GM23248 (cell line): ENCODE data around the gene GCGR. TPM values are rescaled to one million over a fixed set of nuclear protein-coding genes. Genes with fewer than 3 reads are reported as not detected.

Source experiments
- DNase-seq: peaks from one replicate; pipeline ENCODE4 v3.0.0-alpha.2; 2015
- H2AFZ ChIP-seq: fragments of 200-600 bp; sonication (generic); 2 replicates; pipeline ENCODE4 v1.6.1; 2016; ENCODE audit warnings: antibody characterized with exemption
- H3F3A ChIP-seq: fragments of 200-600 bp; sonication (generic); 2 replicates; pipeline ENCODE4 v1.6.1; 2016; ENCODE audit warnings: mild to moderate bottlenecking, antibody characterized with exemption, mixed run types; ENCODE audit not compliant: insufficient read depth
- H3K27ac ChIP-seq: fragments of 200-600 bp; sonication (generic); 2 replicates; pipeline ENCODE4 v1.5.1; 2016; ENCODE audit warnings: mild to moderate bottlenecking
- H3K27me3 ChIP-seq: fragments of 200-600 bp; sonication (generic); replicated peaks from 2 replicates; pipeline ENCODE4 v1.6.1; 2016; ENCODE audit warnings: mild to moderate bottlenecking; ENCODE audit not compliant: insufficient read depth
- H3K36me3 ChIP-seq: fragments of 200-600 bp; sonication (generic); 2 replicates; pipeline ENCODE4 v1.6.1; 2016; ENCODE audit warnings: low read depth, mild to moderate bottlenecking
- H3K4me1 ChIP-seq: fragments of 200-600 bp; sonication (generic); 2 replicates; pipeline ENCODE4 v1.6.1; 2016; ENCODE audit warnings: mild to moderate bottlenecking; ENCODE audit not compliant: insufficient read depth
- H3K4me2 ChIP-seq: fragments of 200-600 bp; sonication (generic); one replicate; pipeline ENCODE4 v1.6.1; 2016; ENCODE audit warnings: mild to moderate bottlenecking; ENCODE audit not compliant: unreplicated experiment
- H3K4me3 ChIP-seq: fragments of 200-600 bp; sonication (generic); 2 replicates; pipeline ENCODE4 v1.5.1; 2016; ENCODE audit warnings: mild to moderate bottlenecking
- H3K79me2 ChIP-seq: fragments of 200-600 bp; sonication (generic); 2 replicates; pipeline ENCODE4 v1.6.1; 2016; ENCODE audit warnings: mild to moderate bottlenecking; ENCODE audit not compliant: insufficient read depth
- H3K9ac ChIP-seq: fragments of 200-600 bp; sonication (generic); 2 replicates; pipeline ENCODE4 v1.6.1; 2016; ENCODE audit warnings: mild to moderate bottlenecking
- H3K9me2 ChIP-seq: fragments of 200-600 bp; sonication (generic); 2 replicates; pipeline ENCODE4 v1.6.1; 2016; ENCODE audit warnings: mixed run types, mild to moderate bottlenecking, moderate library complexity; ENCODE audit not compliant: insufficient read depth
- H3K9me3 ChIP-seq: fragments of 200-600 bp; sonication (generic); one replicate; pipeline ENCODE4 v1.6.1; 2017; ENCODE audit warnings: low read depth
- H4K20me1 ChIP-seq: fragments of 200-600 bp; sonication (generic); 2 replicates; pipeline ENCODE4 v1.6.0; 2016; ENCODE audit not compliant: insufficient read depth
- EZH2 ChIP-seq: fragments of 200-600 bp; sonication (generic); IDR thresholded peaks from 2 replicates; pipeline ENCODE4 v1.6.1; 2018; ENCODE audit warnings: antibody characterized with exemption, mild to moderate bottlenecking; ENCODE audit not compliant: insufficient read depth, poor library complexity, severe bottlenecking
- EZH2phosphoT487 ChIP-seq: fragments of 200-600 bp; sonication (generic); IDR thresholded peaks from 2 replicates; pipeline ENCODE4 v1.6.1; 2018; ENCODE audit warnings: antibody characterized with exemption, moderate library complexity, mild to moderate bottlenecking, low read depth; ENCODE audit not compliant: insufficient read depth
- WGBS, 2 experiments: methylation state at CpG; one replicate each; pipeline ENCODE4 v1.1.6; 2015 to 2017; ENCODE audit warnings: low lambda C conversion rate in 2 of 2, low coverage in 1 of 2; ENCODE audit errors: missing lambda C conversion rate in 2 of 2; 5-methylcytosine and 5-hydroxymethylcytosine counted together
- in situ Hi-C: fragments of 300-500 bp; cut with MboI; formaldehyde crosslinking; loops from 2 replicates; pipeline ENCODE4 v1.15.0; 2020
- polyA plus RNA-seq: library from polyadenylated mRNA; unstranded; fragments of >200 nt; fragmentation: Nextera tagmentation; extraction: Ambion mirVana; gene quantifications from 2 replicates; pipeline ENCODE4 v1.2.1, GENCODE V29; 2016
- total RNA-seq: library from RNA; depleted of rRNA; stranded (reverse); fragments of >200 nt; shearing (Covaris generic); gene quantifications from 2 replicates; pipeline ENCODE4 v1.2.3, GENCODE V29; 2014

GCGR gene
- total and polyA plus RNA-seq, 2 experiments from 2014 or later: not detected

DNA sequence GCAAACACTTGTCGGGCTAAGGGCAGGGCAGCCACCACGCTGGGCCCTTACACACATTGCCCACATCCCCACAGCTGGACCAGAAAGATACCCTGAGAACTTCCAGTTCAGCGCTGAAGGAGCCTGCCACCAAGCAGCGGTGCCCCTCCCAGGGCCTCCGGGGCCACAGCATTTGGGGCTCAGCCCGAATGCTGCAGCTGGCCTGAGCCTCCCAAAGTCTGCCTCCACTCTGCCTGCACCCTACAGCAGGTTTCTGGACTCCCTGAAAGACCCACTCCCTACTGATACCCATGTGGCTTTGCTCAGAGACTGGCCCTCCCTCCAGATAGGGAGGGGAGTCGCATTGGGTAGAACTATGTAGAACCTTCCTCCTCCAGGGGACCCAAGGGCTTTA, 27.6 kb downstream of the GCGR start:
- peak overlapping the region; percentile 91 for H3K27ac ChIP-seq
- WGBS, 2 experiments: 46 to 60% methylated on average over 7 of the region's 7 CpGs
- H3K36me3 ChIP-seq: no peaks in the 10 kb centered on the region
- TF ChIP-seq EZH2phosphoT487 (no peak), EZH2 (no peak)
- H3K4me2 ChIP-seq: peak overlapping the region; percentile 86
- in situ Hi-C loops: no loop called here
- peak overlapping the region; percentile 60 for H2AFZ ChIP-seq
- no peaks in the 10 kb centered on the region for H4K20me1 ChIP-seq
- H3K9ac ChIP-seq: peak overlapping the region; percentile 90
- H3K4me1 ChIP-seq: peaks cover 7% of the 10 kb centered on the region
- peaks cover 5% of the 10 kb centered on the region; the same call in 1 of the 2 replicates for H3F3A ChIP-seq
- H3K9me3 ChIP-seq: no peaks in the 10 kb centered on the region
- no peaks in the 10 kb centered on the region for H3K9me2 ChIP-seq
- H3K27me3 ChIP-seq: no peaks in the 10 kb centered on the region
- peaks cover 51% of the 10 kb centered on the region for H3K79me2 ChIP-seq
- H3K4me3 ChIP-seq: peak overlapping the region; percentile 79
- no peak for DNase-seq

DNA sequence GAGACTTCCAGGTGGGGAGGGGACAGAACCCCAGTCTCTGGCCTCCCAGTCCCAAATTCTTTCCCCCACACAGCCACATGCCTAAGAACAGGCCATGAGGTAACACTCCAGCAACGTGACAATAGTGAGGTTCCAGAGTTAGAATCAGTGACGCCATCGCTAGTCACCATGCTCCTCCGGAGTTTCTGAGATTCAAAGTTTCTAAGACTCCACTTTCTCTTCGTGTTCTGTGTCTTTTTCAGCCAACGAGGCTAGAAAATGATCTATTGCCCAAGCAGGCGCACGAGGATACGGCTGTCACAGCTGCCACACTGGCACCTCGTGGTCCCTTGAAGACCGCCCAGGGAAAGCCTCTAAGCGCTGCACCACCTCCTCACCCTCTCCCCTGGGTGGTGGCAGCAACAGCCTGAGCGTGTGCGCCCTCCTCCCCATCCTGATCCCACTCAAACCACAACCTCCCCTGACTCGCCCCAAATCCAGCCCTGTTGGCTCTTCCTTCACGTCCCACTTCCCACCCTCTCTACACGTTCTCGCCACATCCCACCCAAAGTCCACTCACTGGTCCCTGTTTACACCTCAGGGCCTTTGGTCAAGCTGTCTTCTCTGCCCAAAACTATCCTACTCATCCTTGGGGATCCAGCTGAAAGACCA, 28.1 kb downstream of the GCGR start:
- Histone ChIP-seq H3K4me2 (peak overlapping the region; percentile 86), H3K4me1 (peaks cover 7% of the 10 kb centered on the region), H3K9ac (peak overlapping the region; percentile 90), H2AFZ (peak overlapping the region; percentile 60), H3K27me3 (no peaks in the 10 kb centered on the region), H3K9me3 (no peaks in the 10 kb centered on the region), H3K79me2 (peaks cover 51% of the 10 kb centered on the region), H3K36me3 (no peaks in the 10 kb centered on the region), H3K27ac (peak overlapping the region; percentile 91), H3F3A (peaks cover 5% of the 10 kb centered on the region; the same call in 1 of the 2 replicates), H3K9me2 (no peaks in the 10 kb centered on the region), H3K4me3 (peak overlapping the region; percentile 79), H4K20me1 (no peaks in the 10 kb centered on the region)
- TF ChIP-seq EZH2phosphoT487 (no peak), EZH2 (no peak)
- in situ Hi-C loops: no loop called here
- WGBS, 2 experiments: 8% methylated on average over 16 to 18 of the region's 18 CpGs
- peak; percentile 89 for DNase-seq

DNA sequence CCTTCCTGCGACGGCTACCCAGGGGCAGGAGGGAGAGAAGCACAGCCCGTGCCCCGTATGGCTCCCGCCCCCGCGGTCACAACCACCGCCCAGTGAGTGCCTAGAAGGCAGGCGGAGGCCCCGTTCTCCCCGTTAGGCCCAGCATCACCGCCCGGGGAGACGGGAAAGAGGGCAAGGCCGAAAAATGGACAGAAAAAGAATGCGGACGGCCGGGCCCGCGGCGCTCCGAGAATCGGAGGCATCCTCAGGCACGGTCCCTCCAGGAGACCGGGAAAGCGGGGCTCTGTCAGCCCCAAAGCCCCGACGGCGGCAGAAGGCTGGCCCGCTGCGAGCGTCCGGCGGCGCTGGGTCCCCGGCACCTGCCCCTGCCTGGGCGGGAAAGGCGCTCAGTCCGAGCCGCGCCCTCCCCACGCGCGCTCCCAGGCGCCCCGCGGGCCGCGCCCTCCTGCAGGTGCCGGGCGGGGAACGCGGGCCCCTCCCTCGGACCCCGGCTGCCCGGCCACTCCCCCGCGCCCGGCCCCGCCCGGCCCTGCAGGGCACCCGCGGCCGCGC, 28.7 kb downstream of the GCGR start:
- peaks cover 45% of the 10 kb centered on the region for H3K79me2 ChIP-seq
- H3K27ac ChIP-seq: peak overlapping the region; percentile 91
- no peaks in the 10 kb centered on the region for H3K27me3 ChIP-seq
- H3K36me3 ChIP-seq: no peaks in the 10 kb centered on the region
- peaks cover 7% of the 10 kb centered on the region for H3K4me1 ChIP-seq
- 1 to 3% methylated on average over 35 to 37 of the region's 65 CpGs for WGBS, 2 experiments
- H3K9me2 ChIP-seq: no peaks in the 10 kb centered on the region
- no peaks in the 10 kb centered on the region for H4K20me1 ChIP-seq
- peak overlapping the region; percentile 90 for H3K9ac ChIP-seq
- H2AFZ ChIP-seq: peak overlapping the region; percentile 60
- peak overlapping the region; percentile 79 for H3K4me3 ChIP-seq
- DNase-seq: peak; percentile 75
- peak overlapping the region; percentile 86 for H3K4me2 ChIP-seq
- TF ChIP-seq EZH2: no peak
- no peak for TF ChIP-seq EZH2phosphoT487
- peaks cover 5% of the 10 kb centered on the region; the same call in 1 of the 2 replicates for H3F3A ChIP-seq
- no peaks in the 10 kb centered on the region for H3K9me3 ChIP-seq
- in situ Hi-C loops: no loop called here

DNA sequence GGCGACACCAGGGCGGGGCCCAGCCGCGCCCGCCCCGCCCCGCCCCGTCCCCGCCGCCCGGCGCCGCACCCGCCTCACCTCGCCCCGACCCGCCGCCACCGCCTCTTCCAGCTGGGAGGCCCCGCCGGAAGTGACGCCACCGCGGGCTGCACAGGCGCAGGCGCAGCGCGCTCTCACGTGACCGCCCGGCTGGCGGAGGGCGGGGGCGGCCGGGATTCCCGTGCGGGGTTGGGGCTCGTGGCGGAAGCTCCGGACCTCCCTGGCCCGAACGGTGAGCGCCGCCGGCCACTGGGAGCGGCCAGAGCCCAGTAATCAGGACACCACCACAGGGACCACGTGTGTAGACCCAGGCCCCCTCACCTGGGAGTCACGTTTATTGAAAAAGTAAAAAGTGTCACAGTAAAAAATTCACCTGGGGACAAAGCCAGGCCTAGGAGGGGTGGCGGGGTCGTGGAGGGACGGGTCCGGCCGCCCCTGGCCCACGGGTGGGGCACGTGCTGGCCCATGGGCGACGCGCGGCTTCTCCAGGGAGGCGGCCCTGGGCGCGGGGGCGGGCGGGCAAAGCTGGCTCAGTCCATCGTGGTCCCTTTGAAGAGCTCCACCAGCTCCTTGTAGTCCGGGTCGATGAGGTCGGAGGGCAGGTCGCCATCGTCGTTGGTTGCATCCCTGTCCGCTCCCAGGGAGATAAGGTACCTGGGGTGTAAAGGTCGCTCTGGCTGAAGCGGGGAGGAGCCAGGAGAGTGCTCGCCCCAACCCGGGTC, 29.4 kb downstream of the GCGR start, which contains the start of gene MCRIP1:
MCRIP1 (minus strand) TSS at position 132 of the 761 bp plus-strand sequence. CDS start 8,785 bp downstream, outside the sequence.
- 2 to 3% methylated on average over 45 to 65 of the region's 76 CpGs for WGBS, 2 experiments
- in situ Hi-C loops: no loop called here

More for the DNA sequence above, 29.4 kb downstream of the GCGR start, which contains the start of gene MCRIP1:
- Histone ChIP-seq H4K20me1 (no peaks in the 10 kb centered on the region), H3K27me3 (no peaks in the 10 kb centered on the region), H3K79me2 (peaks cover 39% of the 10 kb centered on the region), H3K9me3 (no peaks in the 10 kb centered on the region), H2AFZ (peak within 1 kb of the TSS; percentile 64), H3K27ac (peak within 1 kb of the TSS; percentile 91), H3K9me2 (no peaks in the 10 kb centered on the region), H3K36me3 (no peaks in the 10 kb centered on the region), H3K4me3 (peak within 1 kb of the TSS; percentile 79), H3K4me2 (peak within 1 kb of the TSS; percentile 89), H3K4me1 (peaks cover 7% of the 10 kb centered on the region), H3F3A (peaks cover 5% of the 10 kb centered on the region; the same call in 1 of the 2 replicates), H3K9ac (peak within 1 kb of the TSS; percentile 98)
- TF ChIP-seq EZH2 (no peak), EZH2phosphoT487 (no peak)
- peak; percentile 99 for DNase-seq
